Fibroblast of mammary gland (primary cell): Measurements from ENCODE around the gene HOXB2.

Source experiments
- DNase-seq: peaks from one replicate; pipeline ENCODE4 v3.0.0-alpha.2; 2010; ENCODE audit warnings: low read depth
- H3K4me3 ChIP-seq: 2 replicates; pipeline ENCODE4 v1.5.1; 2011; ENCODE audit warnings: low read depth, mild to moderate bottlenecking, low read length, moderate library complexity; ENCODE audit not compliant: control insufficient read depth
- TF ChIP-seq, protein P1 (sequence below): conservative IDR thresholded peaks from 2 replicates; pipeline ENCODE4 v1.5.1; 2011; ENCODE audit warnings: low read depth, low read length, inconsistent platforms; ENCODE audit not compliant: control insufficient read depth, insufficient read depth

The HOXB2 gene

DNA sequence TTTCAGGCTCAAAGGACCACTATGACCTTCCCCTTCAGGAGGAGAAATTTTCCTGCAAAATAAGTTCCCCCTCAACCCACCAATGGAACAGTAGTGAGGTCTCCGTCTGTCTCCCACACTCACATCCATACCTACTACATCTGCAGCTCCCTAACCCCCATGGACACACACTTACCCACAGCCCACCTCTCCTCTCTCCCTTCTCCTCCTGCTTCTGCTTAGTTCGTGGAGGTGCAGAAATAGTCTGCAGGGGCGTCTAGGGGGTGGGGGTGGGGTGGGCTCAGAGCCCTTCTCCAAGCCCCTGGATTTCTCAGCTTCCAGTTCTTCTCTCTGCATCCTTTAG lies 24.3 kb upstream of the HOXB2 start:
- H3K4me3 ChIP-seq: peak overlapping the region; percentile 26
- DNase-seq: no peak
- TF ChIP-seq, protein P1, sequence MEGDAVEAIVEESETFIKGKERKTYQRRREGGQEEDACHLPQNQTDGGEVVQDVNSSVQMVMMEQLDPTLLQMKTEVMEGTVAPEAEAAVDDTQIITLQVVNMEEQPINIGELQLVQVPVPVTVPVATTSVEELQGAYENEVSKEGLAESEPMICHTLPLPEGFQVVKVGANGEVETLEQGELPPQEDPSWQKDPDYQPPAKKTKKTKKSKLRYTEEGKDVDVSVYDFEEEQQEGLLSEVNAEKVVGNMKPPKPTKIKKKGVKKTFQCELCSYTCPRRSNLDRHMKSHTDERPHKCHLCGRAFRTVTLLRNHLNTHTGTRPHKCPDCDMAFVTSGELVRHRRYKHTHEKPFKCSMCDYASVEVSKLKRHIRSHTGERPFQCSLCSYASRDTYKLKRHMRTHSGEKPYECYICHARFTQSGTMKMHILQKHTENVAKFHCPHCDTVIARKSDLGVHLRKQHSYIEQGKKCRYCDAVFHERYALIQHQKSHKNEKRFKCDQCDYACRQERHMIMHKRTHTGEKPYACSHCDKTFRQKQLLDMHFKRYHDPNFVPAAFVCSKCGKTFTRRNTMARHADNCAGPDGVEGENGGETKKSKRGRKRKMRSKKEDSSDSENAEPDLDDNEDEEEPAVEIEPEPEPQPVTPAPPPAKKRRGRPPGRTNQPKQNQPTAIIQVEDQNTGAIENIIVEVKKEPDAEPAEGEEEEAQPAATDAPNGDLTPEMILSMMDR: no peak

DNA sequence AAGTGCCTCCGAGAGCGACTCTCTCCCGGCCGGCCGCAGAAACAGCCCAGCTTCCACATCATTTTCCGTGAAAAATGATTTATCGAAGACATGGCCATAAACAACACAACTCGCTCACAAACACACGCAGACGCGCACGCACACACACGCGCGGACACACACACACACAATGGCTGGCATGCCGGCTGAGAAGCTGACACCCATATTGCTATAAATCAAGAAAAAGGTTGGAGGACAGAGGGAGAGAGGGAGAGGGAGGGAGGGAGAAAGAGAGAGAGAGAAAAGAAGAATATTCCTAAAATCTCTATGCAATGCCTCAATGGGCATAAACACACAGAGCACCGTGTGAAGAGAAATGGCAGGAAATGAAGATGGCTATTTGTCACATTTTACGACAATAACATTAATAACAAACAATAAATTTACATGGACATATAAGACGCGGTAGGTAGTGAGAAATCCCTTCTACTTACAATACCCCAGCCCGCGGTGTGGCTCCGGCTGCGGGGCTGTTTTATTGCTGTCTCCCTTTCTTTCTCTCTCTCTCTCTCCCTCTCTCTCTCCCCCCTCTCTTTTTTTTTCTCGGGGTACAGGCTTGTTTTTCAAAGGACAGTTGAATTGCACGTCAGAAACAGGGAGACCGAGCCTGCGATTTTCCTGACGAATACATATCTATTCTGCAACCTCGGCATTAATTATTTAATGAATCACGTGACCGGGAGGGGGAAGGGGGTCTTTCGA lies 23.8 kb upstream of the HOXB2 start:
- DNase-seq: no peak
- TF ChIP-seq, protein P1: no peak
- peak overlapping the region; percentile 26 for H3K4me3 ChIP-seq

DNA sequence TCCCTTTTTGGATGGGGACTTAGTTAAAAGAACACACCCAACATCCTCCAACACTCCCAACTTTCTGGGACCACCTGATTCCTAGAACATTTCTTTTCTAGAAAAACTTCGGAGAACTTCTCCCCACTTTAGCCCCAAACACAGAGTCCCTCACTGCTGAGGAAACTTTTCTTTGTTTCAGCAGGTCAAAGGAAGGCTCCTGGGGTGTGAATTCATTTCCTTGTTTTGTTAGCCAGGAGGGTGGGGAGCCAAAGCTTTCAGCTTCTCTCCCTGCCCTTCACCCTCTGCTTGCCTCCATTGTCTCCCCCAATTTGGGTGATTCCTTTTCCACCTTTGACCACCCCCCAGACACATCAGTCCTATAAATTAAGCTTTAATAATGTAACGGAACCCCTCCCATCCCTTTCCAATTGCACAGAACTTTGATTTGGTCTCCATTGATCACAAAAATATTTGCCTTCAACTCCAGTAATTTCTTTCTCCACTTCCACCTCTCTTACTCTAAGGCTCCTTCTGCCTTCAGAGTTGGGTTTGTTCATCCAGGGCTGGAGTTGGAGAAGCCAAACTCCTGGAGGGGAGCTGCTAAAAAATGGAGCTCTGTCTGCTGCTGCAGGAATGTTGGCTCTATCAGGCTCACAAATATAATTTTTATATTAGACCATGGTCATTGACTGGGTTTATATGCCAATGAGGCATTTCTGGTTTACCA lies 22.9 kb upstream of the HOXB2 start:
- TF ChIP-seq, protein P1: no peak
- DNase-seq: no peak
- H3K4me3 ChIP-seq: no peak overlapping the region

DNA sequence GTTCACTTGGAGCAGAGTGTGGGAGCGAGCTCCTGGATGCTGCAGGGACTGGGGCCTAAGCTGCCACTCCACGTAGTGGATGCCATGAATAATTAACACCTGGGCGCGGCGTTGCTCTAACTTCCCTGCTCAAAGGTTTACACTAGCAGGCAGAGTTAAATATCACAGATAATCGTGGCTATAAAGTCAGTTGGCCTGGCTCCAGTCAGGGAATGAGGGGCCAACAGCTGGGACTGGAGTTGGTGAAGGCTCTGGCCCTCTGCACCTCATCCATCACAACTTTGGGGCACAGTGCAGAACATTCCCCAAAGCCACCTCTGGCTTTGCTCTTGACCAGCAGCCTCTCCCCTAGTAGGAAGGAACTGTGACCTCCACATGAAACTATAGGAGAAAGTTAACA lies 22.3 kb upstream of the HOXB2 start:
- no peak overlapping the region for H3K4me3 ChIP-seq
- TF ChIP-seq, protein P1: no peak
- no peak for DNase-seq

DNA sequence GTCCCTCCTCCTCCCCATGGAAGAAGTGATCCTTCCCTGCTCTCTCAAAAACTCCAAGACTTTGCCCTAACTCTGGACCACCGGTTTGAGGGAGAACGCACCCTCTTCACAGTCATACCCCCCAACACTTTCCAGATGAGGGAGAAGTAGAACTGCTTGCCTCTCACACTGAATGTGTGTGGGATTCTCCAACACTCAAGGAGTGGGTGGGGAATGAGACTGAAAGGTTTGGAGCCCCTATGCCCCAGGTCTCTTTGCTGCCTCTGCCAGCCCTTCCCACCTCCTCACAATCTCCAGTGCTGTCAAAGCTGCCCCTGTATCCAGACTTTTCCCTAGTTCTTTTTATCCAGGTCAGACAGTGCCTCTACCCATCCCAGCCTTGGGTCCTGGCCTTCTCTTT lies 21.8 kb upstream of the HOXB2 start:
- TF ChIP-seq, protein P1: no peak
- no peak for DNase-seq
- H3K4me3 ChIP-seq: no peak overlapping the region

DNA sequence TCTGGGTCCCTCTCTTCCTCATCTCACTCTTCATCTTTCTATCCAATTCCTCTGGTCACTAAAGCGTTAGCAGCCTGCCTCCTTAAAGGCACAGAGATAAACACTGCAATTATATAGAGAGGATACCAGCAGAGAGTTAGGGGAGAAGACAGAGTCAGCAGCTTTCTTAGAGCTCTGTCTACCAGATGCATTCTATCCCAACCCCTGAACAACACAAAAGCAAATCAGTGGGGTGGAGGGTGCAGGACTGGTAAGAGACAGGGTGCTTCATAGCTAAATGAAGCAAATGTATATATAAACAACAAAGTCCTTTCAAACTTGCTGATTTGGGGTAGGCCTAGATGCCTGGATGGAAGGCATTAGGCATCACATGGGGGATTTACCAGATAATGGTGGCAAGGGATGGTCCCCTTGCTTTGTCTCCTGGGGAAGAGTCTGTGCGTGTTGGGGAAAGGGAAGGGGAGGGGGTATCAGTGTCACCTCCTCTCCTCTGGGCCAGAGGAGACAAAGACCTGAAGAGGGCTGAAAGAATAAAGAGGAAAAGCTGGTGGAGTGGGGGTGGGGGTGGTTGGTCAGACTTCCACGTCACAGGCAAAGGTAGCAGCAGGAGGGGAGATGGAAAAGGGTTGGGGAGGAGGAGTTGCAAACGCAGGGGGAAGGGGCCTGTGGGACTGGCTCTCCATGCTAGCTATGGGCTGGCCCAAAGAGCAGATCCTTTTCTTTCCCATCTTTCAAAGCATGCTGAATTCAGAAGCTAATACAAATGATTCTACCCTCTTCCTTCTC lies 21.2 kb upstream of the HOXB2 start:
- H3K4me3 ChIP-seq: no peak overlapping the region
- TF ChIP-seq, protein P1: no peak
- no peak for DNase-seq
